Measurements from ENCODE around the gene KRTAP10-11.
"Not testable (repeated sequence)": the region's sequence is repeated elsewhere in the genome, so short reads cannot be mapped to it uniquely, and the experiment has no call there.

The KRTAP10-11 gene, protein sequence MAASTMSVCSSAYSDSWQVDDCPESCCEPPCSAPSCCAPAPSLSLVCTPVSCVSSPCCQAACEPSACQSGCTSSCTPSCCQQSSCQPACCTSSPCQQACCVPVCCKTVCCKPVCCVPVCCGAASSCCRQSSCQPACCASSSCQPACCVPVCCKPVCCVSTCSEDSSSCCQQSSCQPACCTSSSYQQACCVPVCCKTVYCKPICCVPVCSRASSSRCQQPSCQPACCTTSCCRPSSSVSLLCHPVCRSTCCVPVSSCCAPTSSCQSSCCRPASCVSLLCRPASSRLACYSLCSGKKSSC

DNA sequence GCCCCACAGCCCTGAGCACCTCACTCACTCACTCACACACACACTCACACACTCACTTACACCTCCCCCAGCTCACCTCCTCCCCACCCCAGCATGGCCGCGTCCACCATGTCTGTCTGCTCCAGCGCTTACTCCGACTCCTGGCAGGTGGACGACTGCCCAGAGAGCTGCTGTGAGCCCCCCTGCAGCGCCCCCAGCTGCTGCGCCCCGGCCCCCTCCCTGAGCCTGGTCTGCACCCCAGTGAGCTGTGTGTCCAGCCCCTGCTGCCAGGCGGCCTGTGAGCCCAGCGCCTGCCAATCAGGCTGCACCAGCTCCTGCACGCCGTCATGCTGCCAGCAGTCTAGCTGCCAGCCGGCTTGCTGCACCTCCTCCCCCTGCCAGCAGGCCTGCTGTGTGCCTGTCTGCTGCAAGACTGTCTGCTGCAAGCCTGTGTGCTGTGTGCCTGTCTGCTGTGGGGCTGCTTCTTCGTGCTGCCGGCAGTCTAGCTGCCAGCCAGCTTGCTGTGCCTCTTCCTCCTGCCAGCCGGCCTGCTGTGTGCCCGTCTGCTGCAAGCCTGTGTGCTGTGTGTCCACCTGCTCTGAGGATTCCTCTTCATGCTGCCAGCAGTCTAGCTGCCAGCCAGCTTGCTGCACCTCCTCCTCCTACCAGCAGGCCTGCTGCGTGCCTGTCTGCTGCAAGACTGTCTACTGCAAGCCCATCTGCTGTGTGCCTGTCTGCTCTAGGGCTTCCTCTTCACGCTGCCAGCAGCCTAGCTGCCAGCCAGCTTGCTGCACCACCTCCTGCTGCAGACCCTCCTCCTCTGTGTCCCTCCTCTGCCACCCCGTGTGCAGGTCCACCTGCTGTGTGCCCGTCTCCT is at the start of gene KRTAP10-11:
Gene KRTAP10-11, plus strand, starts transcription at position 49 of the 856 bp plus-strand sequence. Its CDS starts 45 bp downstream, at position 94.
- not testable (repeated sequence) for DNase-seq (ENCODE audit: low read depth)

DNA sequence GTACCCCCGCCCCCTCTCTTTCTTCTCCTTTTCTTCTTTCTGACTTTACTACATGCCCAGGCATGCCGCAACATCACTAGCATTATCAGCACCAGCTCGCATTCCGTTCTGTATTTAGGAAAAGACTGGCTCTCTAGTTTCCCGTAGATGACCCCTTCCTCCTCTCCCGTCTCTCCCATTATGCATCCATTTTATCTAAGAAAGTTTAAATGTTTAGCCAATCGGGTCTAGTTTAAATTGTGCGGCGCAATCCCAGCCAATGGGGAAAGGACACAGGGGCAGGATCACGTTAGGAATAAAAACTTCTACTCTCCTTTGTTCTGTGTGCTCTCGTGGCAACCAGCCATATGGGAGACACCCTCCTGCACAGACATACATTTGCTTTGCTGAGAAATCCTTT is 48.2 kb upstream of the KRTAP10-11 start:
- DNase-seq (ENCODE audit: low read depth) = no peak

DNA sequence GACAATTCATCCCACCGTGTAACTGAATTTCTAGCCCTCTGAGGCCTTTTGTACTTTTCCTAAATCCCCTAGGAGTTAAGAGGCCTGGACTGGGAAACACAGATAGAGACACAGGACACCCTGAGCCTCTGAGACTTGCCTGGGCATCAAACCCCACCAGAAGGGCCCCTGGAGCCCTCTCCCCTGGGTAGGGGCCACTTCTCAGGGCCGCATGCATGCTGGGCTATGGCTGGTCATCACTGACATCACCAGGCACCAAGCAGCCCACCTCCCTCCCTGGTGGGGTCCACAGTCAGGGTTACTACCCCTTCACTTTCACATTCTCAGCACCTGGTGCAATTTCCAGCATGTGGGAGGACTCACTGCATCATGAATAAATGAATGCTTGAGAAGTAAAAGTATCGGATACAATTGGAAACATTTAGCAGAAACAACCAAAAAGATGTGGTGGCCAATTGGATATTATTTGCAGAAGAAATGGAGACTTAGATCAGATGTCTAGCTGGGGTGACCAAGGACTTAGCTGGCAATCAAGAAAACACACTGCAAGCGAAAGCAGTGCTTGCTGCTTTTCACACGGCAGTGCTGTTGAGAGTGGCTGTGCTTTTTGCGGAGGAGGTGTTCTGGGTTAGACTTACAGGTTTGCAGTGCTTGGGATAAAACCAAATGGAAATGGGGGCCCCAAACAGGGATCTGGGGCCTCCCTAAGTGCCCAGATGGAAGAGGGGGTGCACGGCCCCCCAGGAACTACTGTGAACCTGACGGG is 46.8 kb upstream of the KRTAP10-11 start:
- DNase-seq (ENCODE audit: low read depth) = no peak

DNA sequence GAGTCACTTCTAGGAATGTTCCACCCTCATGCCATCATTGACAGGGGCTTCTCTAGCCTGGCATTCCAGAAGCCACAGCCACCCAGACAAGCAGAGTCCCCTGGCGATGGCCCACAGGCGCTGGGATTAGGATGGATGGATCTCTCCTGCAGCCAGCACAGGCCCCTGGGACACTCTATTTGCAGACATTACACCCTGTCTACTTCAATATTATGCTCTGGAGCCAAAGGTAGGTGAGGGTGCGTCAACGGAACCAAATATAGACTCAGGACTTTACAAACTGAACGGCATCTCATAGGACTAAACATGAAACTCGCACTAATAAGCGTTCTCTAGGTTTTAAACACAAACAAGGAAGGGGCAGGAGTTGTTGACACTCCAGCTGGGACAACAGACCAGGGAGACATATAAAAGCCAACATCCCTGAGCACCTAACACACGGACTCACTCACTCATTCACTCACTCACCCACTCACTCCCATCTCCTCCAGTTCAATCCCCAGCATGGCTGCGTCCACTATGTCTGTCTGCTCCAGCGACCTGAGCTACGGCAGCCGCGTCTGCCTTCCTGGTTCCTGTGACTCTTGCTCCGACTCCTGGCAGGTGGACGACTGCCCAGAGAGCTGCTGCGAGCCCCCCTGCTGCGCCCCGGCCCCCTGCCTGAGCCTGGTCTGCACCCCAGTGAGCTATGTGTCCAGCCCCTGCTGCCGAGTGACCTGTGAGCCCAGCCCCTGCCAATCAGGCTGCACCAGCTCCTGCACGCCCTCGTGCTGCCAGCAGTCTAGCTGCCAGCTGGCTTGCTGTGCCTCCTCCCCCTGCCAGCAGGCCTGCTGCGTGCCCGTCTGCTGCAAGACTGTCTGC is 45.9 kb upstream of the KRTAP10-11 start, which contains the start of gene KRTAP10-7:
Gene KRTAP10-7, plus strand, starts transcription at position 480 of the 861 bp plus-strand sequence. Its CDS starts 25 bp downstream, at position 505.
- DNase-seq (ENCODE audit: low read depth) = not testable (repeated sequence)

DNA sequence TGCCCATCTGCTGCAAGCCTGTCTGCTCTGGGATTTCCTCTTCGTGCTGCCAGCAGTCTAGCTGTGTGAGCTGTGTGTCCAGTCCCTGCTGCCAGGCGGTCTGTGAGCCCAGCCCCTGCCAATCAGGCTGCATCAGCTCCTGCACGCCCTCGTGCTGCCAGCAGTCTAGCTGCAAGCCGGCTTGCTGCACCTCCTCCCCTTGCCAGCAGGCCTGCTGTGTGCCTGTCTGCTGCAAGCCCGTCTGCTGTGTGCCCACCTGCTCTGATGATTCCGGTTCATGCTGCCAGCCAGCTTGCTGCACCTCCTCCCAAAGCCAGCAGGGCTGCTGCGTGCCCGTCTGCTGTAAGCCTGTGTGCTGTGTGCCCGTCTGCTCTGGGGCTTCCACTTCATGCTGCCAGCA is 45.1 kb upstream of the KRTAP10-11 start:
- not testable (repeated sequence) for DNase-seq (ENCODE audit: low read depth)

DNA sequence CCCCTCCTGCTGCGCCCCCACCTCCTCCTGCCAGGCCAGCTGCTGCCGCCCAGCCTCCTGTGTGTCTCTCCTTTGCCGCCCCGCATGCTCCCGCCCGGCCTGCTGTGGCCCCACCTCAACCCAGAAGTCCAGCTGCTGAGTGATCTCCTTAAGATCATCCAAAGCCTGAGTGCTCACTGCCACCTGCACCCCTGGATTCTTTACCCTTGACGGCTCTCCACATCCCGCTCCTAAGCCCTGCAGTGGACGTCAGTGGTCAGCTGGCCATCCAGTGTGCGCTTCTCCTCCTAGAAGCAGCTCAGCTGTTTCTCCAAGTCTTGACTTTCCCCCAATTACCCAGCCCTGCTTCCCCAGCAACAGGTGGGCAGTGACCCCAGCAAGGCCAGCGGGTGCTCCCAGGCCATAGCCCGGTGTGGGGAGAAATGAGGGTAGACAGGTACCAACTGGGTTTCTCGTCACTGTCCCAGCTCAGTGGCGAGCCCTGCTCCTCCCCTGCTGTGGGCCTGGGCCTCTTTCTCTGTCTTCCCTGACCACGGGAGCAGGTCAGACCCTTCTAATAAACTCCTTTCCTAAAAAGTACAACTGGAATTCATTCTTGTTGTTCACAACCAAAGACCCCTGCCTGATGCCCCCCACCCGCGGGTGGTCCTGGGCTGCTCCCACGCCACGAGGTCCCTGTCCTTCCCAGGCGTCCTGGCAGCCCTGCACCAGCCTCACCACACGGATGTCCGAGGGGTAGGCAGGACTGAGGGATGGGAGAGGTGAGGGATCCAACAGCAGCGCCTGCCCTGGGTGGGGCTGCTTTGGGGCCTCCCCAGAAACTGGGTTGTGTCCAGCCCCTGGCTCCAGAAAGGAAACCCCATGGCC is 44.4 kb upstream of the KRTAP10-11 start:
- DNase-seq (ENCODE audit: low read depth) = no peak

DNA sequence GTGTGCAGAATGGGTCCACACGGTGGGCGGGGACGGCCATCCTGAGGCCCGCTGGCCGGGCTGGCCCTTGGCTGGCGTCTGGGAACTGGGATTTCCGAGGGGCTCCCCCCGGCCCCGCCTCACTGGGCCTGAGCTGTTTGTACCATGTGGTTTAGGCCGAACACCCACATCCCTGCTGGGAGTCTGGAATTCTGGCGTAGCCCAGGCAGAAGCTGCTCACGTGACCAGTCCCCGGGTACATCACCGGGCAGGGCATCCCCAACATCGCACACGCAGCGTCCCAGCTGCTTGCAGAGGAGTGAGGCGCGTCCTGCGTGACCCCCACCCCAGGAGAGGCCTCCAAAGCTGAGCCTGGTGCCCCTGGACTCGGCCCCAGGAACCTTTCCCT is 43.8 kb upstream of the KRTAP10-11 start:
- DNase-seq (ENCODE audit: low read depth) = no peak

DNA sequence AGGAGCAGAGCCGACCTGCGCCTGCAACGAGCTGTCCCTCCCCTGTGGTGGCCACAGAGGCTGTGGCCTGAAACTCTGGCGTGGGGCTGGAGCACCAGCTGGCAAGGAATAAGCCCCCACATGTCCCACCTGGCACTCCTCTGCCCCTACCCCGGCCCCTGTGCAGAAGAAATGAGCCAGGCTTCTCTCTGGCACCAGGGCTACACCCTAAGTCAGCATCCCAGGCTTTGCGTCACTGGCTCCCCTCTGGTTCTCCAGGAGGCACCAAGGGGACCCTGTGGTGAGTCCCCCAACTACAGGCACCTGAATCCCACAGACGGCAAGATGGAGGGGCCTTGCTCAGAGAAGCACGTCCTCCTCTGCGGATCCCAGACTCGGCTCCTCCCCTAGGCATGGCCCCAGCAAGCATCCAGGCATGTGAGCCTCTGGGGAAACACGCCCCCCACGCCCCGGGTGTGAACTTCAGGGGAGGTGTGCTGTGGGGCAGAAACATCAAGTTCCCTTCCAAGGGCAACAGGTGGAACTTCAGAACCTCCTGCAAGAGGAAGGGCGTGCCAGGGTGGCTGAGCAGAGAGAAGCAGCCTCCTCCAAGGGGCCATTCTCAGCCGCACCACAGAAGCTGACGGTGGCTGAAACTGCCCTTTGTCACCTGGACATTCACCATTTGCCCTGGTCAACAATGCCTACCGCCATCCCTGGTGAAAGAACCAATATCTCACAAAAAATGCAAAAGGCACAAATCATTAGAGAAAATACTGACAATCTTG is 42.9 kb upstream of the KRTAP10-11 start:
- no peak for DNase-seq (ENCODE audit: low read depth)

DNA sequence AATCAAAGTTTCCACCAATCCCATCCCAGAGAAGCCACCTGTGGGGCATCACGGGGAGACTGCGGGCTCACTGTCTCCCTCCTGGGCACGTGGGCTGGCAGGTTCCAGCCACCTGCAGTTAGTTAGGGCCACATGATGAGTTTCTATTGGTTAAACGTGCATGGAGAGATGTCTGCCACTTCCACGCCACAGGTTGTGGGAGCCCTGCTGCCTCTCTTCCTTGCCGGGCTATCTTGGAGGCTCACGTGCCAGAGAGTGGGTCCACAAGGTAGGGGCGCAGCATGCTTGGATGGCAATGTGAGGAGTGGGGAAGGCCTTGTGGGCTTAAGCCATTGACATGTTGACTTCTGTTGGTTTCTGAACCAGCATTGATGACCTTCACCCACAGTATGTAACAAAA is 42.3 kb upstream of the KRTAP10-11 start:
- no peak for DNase-seq (ENCODE audit: low read depth)

DNA sequence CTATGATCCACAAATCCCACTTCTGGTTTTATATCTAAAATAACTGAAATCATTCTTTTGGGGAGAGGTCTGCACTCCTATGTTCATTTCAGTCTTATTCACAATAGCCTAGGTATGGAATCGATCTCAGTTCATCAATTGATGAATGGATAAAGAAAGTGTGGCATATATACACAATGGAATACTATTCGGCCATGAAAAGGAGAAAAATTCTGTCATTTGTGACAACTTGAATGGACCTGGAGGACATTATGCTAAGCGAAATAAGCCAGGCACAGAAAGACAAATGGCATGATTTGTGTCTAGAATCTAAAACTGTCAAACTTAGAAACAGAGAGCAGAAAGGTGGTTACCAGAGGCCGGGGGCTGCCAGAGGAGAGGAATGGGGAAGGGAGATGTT is 39.7 kb upstream of the KRTAP10-11 start:
- no peak for DNase-seq (ENCODE audit: low read depth)

DNA sequence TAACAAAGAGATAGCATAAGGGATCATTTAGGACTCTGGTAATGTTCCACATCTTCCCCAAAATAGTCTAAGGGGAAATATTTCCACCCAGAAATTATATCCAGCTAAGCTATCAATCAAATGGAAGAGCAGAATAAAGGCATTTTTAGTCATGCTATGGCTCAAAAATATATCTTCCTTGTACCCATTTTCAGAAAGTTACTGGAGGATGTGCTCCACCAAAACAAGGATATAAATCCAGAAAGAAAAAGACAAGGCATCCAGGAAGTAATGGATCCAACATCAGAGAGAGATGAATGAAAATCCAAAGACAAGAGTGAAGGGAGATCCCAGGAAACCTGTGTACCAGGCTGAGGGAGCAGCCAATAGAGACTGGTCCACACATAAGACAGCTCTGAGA is 37.0 kb upstream of the KRTAP10-11 start:
- DNase-seq (ENCODE audit: low read depth) = no peak

DNA sequence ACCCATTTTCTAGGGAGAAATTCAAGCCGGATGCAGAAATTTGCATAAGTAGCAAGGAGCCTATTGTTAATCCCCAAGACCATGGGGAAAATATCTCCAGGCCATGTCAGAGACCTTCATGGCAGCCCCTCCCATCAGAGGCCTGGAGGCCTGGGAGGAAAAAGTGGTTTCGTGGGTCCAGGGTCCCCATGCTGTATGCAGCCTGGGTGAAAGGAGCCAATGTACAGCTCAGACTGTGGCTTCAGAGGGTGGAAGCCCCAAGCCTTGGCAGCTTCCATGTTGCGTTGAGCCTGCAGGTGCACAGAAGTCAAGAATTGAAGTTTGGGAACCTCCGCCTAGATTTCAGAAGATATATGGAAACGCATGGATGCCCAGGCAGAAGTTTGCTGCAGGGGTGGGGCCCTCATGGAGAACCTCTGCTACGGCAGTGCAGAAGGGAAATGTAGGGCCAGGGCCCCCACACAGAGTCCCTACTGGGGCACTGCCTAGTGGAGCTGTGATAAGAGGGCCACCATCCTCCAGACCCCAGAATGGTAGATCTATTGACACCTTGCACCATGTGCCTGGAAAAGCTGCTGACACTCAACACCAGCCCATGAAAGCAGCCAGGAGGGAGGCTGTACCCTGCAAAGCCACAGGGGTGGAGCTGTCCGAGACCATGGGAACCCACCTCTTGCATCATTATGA is 35.9 kb upstream of the KRTAP10-11 start:
- DNase-seq (ENCODE audit: low read depth) = not testable (repeated sequence)

DNA sequence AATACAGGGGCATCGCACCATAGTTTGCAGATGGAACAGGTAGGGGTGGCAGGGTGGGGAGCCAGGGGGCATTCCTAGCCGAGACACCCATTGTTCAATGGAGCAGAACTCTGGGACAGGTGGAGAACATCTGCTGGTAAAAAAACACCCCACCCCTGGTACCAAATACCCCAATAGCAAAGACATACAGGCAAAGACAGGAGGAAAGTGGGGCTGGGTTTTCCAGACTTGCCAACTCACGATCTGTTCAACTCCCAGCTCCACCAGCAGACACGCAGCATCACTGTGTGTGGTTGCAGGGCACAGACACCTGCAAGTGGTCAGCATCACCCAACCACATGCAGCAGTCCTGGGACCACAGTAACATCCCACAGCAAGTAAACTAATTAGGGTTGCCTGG is 34.7 kb upstream of the KRTAP10-11 start:
- no peak for DNase-seq (ENCODE audit: low read depth)

DNA sequence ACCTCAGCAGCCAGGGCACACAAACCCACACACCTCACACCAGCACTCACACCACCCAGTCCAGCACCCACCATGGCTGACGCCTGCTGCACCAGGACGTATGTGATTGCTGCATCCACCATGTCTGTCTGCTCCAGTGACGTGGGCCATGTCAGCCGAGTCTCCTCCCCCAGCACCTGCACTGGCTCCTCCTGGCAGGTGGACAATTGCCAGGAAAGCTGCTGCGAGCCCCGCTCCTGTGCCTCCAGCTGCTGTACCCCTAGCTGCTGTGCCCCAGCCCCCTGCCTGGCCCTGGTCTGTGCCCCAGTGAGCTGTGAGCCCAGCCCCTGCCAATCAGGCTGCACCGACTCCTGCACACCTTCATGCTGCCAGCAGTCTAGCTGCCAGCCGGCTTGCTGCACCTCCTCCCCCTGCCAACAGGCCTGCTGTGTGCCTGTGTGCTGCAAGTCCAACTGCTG is 34.2 kb upstream of the KRTAP10-11 start, which contains the start of gene KRTAP10-8:
Gene KRTAP10-8, plus strand, starts transcription at position 51 of the 458 bp plus-strand sequence. Its CDS starts 22 bp downstream, at position 73.
- DNase-seq (ENCODE audit: low read depth) = no peak

DNA sequence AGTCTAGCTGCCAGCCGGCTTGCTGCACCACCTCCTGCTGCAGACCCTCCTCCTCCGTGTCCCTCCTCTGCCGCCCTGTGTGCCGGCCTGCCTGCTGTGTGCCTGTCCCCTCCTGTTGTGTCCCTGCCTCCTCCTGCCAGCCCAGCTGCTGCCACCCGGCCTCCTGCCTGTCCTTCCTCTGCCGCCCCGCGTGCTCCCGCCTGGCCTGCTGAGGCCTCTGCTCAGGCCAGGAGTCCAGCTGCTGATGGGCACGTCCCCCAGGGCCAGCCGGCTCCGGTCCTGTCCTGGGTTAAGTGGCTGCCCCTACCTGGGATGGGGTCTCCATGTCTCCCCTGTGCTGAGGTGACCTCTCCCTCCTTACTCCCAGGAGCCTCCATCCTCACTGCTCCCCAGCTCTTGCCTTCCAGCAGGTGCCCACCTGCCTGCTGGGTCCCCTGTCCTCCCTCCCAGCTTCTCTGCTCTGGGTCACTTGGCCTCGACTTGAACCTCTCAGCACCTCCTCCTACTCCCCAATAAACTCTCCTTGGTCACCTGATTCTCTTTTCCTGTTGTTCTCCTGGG is 33.5 kb upstream of the KRTAP10-11 start:
- no peak for DNase-seq (ENCODE audit: low read depth)

DNA sequence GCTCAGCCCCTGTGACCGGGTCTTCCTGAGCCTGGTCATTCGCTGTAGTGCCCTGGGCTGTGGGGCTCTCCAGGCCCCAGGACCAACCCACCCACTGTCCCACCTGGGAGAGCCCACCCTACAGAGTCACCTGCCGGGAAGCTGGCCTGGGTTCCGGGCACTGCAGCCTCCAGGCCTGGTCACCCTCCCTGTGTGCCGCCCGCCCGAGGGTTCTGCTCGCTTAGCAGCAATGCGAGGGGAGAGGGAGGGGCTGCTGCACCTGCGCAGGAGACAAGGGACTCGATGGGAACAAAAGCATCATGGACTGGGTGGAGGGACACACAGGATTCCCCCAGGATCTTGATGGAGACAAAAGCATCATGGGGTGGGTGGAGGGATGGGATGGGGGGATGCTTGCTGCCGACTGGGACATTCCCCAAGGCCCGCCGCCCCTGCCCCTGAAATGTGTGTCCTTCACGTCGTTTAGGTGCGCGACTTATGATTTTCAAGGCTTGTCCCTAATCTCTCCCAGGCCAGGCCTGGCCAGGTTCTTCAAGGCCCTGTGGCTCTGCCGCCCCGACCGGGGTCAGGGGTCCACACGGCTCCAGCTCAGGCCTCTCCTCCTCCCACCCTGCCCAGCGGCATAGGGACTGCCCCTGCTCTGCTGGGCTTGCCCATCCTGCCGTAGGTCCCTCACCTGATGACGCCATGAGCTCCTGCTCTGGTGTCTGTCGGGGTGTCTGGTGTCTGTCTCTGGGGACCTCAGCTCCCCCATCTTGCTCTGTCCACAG is 32.6 kb upstream of the KRTAP10-11 start:
- DNase-seq (ENCODE audit: low read depth) = no peak

DNA sequence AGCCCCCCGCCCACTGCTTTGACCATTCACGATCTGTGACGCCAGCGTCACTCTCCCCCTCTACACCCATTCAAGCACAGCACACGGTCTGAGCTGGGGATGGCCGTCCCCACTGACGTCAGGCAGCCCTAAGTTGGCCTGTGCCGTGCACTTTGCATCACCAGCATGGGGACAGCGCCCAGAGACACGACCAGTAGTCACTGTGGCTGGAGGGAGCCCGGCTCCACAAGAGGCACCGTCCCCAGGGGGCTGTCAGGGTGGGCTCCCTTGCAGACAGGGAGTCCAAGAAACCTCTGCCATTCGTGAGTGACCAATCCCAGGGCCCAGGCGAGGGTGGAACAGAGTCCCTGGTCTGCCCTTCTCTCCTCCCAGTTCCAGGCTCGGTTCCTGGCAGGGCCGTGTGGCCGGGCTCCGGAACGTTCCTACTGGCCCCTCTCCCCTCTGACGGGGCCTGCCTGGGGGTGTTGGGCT is 32.0 kb upstream of the KRTAP10-11 start:
- DNase-seq (ENCODE audit: low read depth) = no peak

Data from stromal cell of bone marrow (primary cell).